GM12878 (cell line): ENCODE measurements around the gene MACROD2. TPM values are rescaled to one million over a fixed set of nuclear protein-coding genes. Genes with fewer than 3 reads are reported as not detected.

Experiments used
- ATAC-seq: fragments of 200-7000 bp; cut with Tn5 transposase; 3 replicates; pipeline ENCODE4 v1.9.1; 2020; ENCODE audit warnings: mild to moderate bottlenecking, moderate library complexity
- BruUV-seq: library from RNA; stranded (reverse); fragments of 400-500 nt; replicated peaks from 2 replicates; lab custom pipeline; 2021; lab: Mats Ljungman, UMichigan
- CTCF ChIA-PET: fragments of 300-600 bp; sonication (Branson Sonifier 250); formaldehyde crosslinking; extraction: SDS; loops from one replicate; lab custom pipeline; 2021; ENCODE audit warnings: inconsistent platforms; lab: Yijun Ruan, JAX
- POLR2A ChIA-PET: fragments of 350-600 bp; formaldehyde crosslinking; extraction: SDS; loops from one replicate; lab custom pipeline; 2021; ENCODE audit warnings: inconsistent platforms; lab: Charles Lee
- RAD21 ChIA-PET: fragments of 300-600 bp; sonication (Branson Sonifier 250); formaldehyde crosslinking; loops from one replicate; lab custom pipeline; 2023; ENCODE audit warnings: antibody characterized with exemption; ENCODE audit not compliant: unreplicated experiment; lab: Charles Lee
- SMC1A ChIA-PET: fragments of 300-600 bp; sonication (Branson Sonifier 250); formaldehyde crosslinking; loops from one replicate; lab custom pipeline; 2023; ENCODE audit not compliant: unreplicated experiment, uncharacterized antibody; lab: Charles Lee
- DNase-seq: peaks from one replicate; pipeline ENCODE4 v3.0.0-alpha.2; 2011; ENCODE audit warnings: low read depth, low spot score
- FAIRE-seq: peaks from 3 replicates; lab custom pipeline; 2011; peaks lifted over from hg19 to GRCh38; lab: Jason Lieb, UNC
- H2AFZ ChIP-seq: 2 replicates; pipeline ENCODE4 v1.6.0; 2011; ENCODE audit warnings: low read depth, low read length, control low read depth; ENCODE audit not compliant: control insufficient read depth
- H3K27ac ChIP-seq: 2 replicates; pipeline ENCODE4 v1.5.1; 2011; ENCODE audit warnings: control low read depth; ENCODE audit not compliant: control insufficient read depth, insufficient read depth
- H3K27me3 ChIP-seq, 2 experiments: replicated peaks in 1 of 2; 2 replicates each; pipeline versions ENCODE4 v1.6.0 to v1.6.1; 2011; ENCODE audit warnings: low read length in 1 of 2; ENCODE audit not compliant: control insufficient read depth in 2 of 2, insufficient read depth in 2 of 2
- H3K36me3 ChIP-seq, 2 experiments: 2 replicates each; pipeline ENCODE4 v1.5.1; 2011; ENCODE audit warnings: low read length in 1 of 2; ENCODE audit not compliant: control insufficient read depth in 2 of 2, insufficient read depth in 2 of 2
- H3K4me1 ChIP-seq: 2 replicates; pipeline ENCODE4 v1.6.1; 2011; ENCODE audit warnings: mild to moderate bottlenecking, low read length, moderate library complexity, mixed read lengths; ENCODE audit not compliant: control insufficient read depth, insufficient read depth
- H3K4me2 ChIP-seq: 2 replicates; pipeline ENCODE4 v1.6.0; 2011; ENCODE audit warnings: control low read depth; ENCODE audit not compliant: control insufficient read depth, insufficient read depth
- H3K4me3 ChIP-seq: fragments of 200-600 bp; sonication (generic); 2 replicates; pipeline ENCODE4 v1.5.1; 2016
- H3K79me2 ChIP-seq: 2 replicates; pipeline ENCODE4 v1.6.0; 2011; ENCODE audit warnings: low read length; ENCODE audit not compliant: control insufficient read depth, insufficient read depth
- H3K9ac ChIP-seq: 2 replicates; pipeline ENCODE4 v1.8.0; 2011; ENCODE audit warnings: low read length, control low read depth, mixed read lengths; ENCODE audit not compliant: control insufficient read depth, insufficient read depth
- H3K9me3 ChIP-seq: replicated peaks from 3 replicates; pipeline ENCODE4 v1.5.1; 2011; ENCODE audit warnings: mild to moderate bottlenecking, low read length; ENCODE audit not compliant: control insufficient read depth, insufficient read depth
- H4K20me1 ChIP-seq: 2 replicates; pipeline ENCODE4 v1.6.0; 2011; ENCODE audit not compliant: control insufficient read depth, insufficient read depth
- RAD51 ChIP-seq: fragments of 450-650 bp; IDR thresholded peaks from 2 replicates; pipeline ENCODE4 v1.6.1; 2016; ENCODE audit warnings: moderate library complexity, mild to moderate bottlenecking, inconsistent platforms
- SIX5 ChIP-seq: IDR thresholded peaks from 2 replicates; pipeline ENCODE4 v1.6.1; 2011; ENCODE audit warnings: mild to moderate bottlenecking, low read depth, low read length, moderate library complexity; ENCODE audit not compliant: severe bottlenecking
- TARDBP ChIP-seq: IDR thresholded peaks from 2 replicates; pipeline ENCODE4 v1.6.1; 2016; ENCODE audit warnings: borderline replicate concordance
- ZNF274 ChIP-seq: IDR thresholded peaks from one replicate; pipeline ENCODE4 v1.8.0; 2011; ENCODE audit not compliant: insufficient read length, insufficient read depth
- WGBS: methylation state at CpG from one replicate; pipeline ENCODE4 v1.1.6; 2016; ENCODE audit warnings: low lambda C conversion rate; ENCODE audit not compliant: insufficient replicate concordance, insufficient coverage; ENCODE audit errors: missing lambda C conversion rate; 5-methylcytosine and 5-hydroxymethylcytosine counted together
- in situ Hi-C: fragments of 300-500 bp; cut with MboI; formaldehyde crosslinking; loops from 9 replicates; pipeline ENCODE4 v1.14.3; 2018; ENCODE audit warnings: mixed read lengths
- intact Hi-C: fragments of 100-400 bp; cut with micrococcal nuclease; formaldehyde crosslinking; loops from one replicate; pipeline ENCODE4 v1.14.2; 2022; ENCODE audit not compliant: unreplicated experiment
- polyA plus RNA-seq, 11 experiments: library from polyadenylated mRNA; depleted of rRNA in 4 of 11; unstranded in 6 of 11; stranded (reverse) in 5 of 11; fragments of >200 nt; fragmentation: Nextera tagmentation in 4 of 11; fragmentation: Illumina TruSeq in 1 of 11; extraction: Ambion mirVana in 4 of 11; extraction: Trizol in 1 of 11; gene quantifications; 1 replicate in 1 of 11; 2 replicates in 10 of 11; pipeline versions ENCODE4 v1.2.1 to v1.2.3, GENCODE V29; 2011 to 2016; ENCODE audit warnings: inconsistent platforms in 2 of 11, missing spikeins in 2 of 11, low read depth in 1 of 11
- total RNA-seq, 4 experiments: library from RNA; depleted of rRNA in 3 of 4; stranded (reverse); fragments of >200 nt in 3 of 4; fragmentation: Illumina TruSeq in 1 of 4; extraction: Trizol in 1 of 4; gene quantifications; 2 replicates each; pipeline versions ENCODE4 v1.2.1 to v1.2.3, GENCODE V29; 2013 to 2021

Gene MACROD2
- total and polyA plus RNA-seq, 10 of the 15 experiments (the other 5 are each of a cell fraction or from before 2014, with no cell fraction given): 1.1 to 21.5 (median 2.2) TPM

GRCh38 chr20:14726591-14726990, 731.3 kb downstream of the MACROD2 start:
- intact Hi-C loops (no loop called here), in situ Hi-C loops (no loop called here)
- Histone ChIP-seq H3K4me3 (no peak overlapping the region), H3K9ac (no peak overlapping the region), H3K36me3 (no peaks in the 10 kb centered on the region), H4K20me1 (no peaks in the 10 kb centered on the region), H3K4me1 (no peaks in the 10 kb centered on the region), H3K4me2 (no peak overlapping the region), H3K27me3 (no peaks in the 10 kb centered on the region), H3K9me3 (no peaks in the 10 kb centered on the region), H2AFZ (no peak overlapping the region), H3K79me2 (no peaks in the 10 kb centered on the region), H3K27ac (no peak overlapping the region)
- POLR2A ChIA-PET: no interaction called here
- no peak for DNase-seq
- RAD21 ChIA-PET: no interaction called here
- no peak for FAIRE-seq
- TF ChIP-seq TARDBP (no peak), RAD51 (no peak), SIX5 (no peak)
- BruUV-seq: no TSS peak
- SMC1A ChIA-PET: no interaction called here
- 84% methylated on average over 3 of the region's 3 CpGs for WGBS
- ATAC-seq: no peak
- CTCF ChIA-PET: no interaction called here

- no peak for TF ChIP-seq ZNF274
- intact Hi-C loops (no loop called here), in situ Hi-C loops (no loop called here)
- RAD21 ChIA-PET: no interaction called here
- 22% methylated on average over 1 of the region's 1 CpG for WGBS
- ATAC-seq (no peak), FAIRE-seq (no peak), DNase-seq (no peak)
- no peaks in the 10 kb centered on the region for H3K79me2 ChIP-seq
- no peak overlapping the region for H3K4me3 ChIP-seq
- H3K9me3 ChIP-seq: no peaks in the 10 kb centered on the region
- BruUV-seq: no TSS peak
- no peaks in the 10 kb centered on the region for H3K27me3 ChIP-seq
- no peak overlapping the region for H3K9ac ChIP-seq
- POLR2A ChIA-PET: no interaction called here
- SMC1A ChIA-PET: interaction anchor here (1.1 kb wide), 1 partner anchor 18 kb away, joined by 3 read pairs; no protein-coding TSS in a partner anchor
- H3K4me1 ChIP-seq: no peaks in the 10 kb centered on the region
- H3K4me2 ChIP-seq: no peak overlapping the region
- CTCF ChIA-PET: no interaction called here
- no peak overlapping the region for H3K27ac ChIP-seq
- no peak overlapping the region for H2AFZ ChIP-seq
- no peaks in the 10 kb centered on the region for H4K20me1 ChIP-seq
- H3K36me3 ChIP-seq: no peaks in the 10 kb centered on the region
Observed at GRCh38 chr20:14727485-14728150, 732.3 kb downstream of the MACROD2 start.
